OCI-LY3 (cell line): ENCODE results near the gene NCKAP5.

Experiments
- H2AFZ ChIP-seq: fragments of 200-600, 300-600 bp; shearing (Covaris generic); 2 replicates; pipeline ENCODE4 v1.6.0; 2014; ENCODE audit warnings: antibody characterized with exemption, low read depth, low read length
- H3K27ac ChIP-seq: fragments of 200-600, 300-600 bp; sonication (generic); 2 replicates; pipeline ENCODE4 v1.5.1; 2014; ENCODE audit warnings: mild to moderate bottlenecking, low read length, moderate library complexity, mixed read lengths
- H3K27me3 ChIP-seq: fragments of 200-600, 300-600 bp; sonication (generic); 2 replicates; pipeline ENCODE4 v1.6.1; 2014; ENCODE audit warnings: low read depth, low read length, mixed read lengths
- H3K36me3 ChIP-seq: fragments of 200-600, 300-600 bp; sonication (generic); replicated peaks from 2 replicates; pipeline ENCODE3; 2014; ENCODE audit warnings: low read depth, low read length, mixed read lengths
- H3K4me1 ChIP-seq: fragments of 300-600, 200-600 bp; sonication (generic); 2 replicates; pipeline ENCODE4 v1.6.1; 2014; ENCODE audit warnings: low read length, mixed read lengths
- H3K4me2 ChIP-seq: fragments of 200-600, 300-600 bp; sonication (generic); 2 replicates; pipeline ENCODE4 v1.6.1; 2014; ENCODE audit warnings: low read length, mixed read lengths
- H3K4me3 ChIP-seq: fragments of 300-600, 200-600 bp; sonication (generic); 2 replicates; pipeline ENCODE4 v1.5.1; 2014; ENCODE audit warnings: antibody characterized with exemption, mild to moderate bottlenecking, low read length, moderate library complexity
- H3K79me2 ChIP-seq: fragments of 300-600, 200-600 bp; shearing (Covaris generic); 2 replicates; pipeline ENCODE4 v1.6.1; 2014; ENCODE audit warnings: mild to moderate bottlenecking, low read length, mixed read lengths
- H3K9ac ChIP-seq: fragments of 300-600, 200-600 bp; shearing (Covaris generic); 2 replicates; pipeline ENCODE4 v1.6.0; 2014; ENCODE audit warnings: mild to moderate bottlenecking, low read length, moderate library complexity
- H3K9me3 ChIP-seq: fragments of 200-600, 300-600 bp; shearing (Covaris generic); 2 replicates; pipeline ENCODE4 v1.6.1; 2014; ENCODE audit warnings: low read length, mixed read lengths; ENCODE audit not compliant: insufficient read depth
- H4K20me1 ChIP-seq: fragments of 200-600, 300-600 bp; sonication (generic); 2 replicates; pipeline ENCODE4 v1.6.1; 2016; ENCODE audit warnings: low read length, mixed read lengths; ENCODE audit not compliant: insufficient read depth
- EZH2phosphoT487 ChIP-seq: fragments of 200-600 bp; shearing (Covaris generic); IDR thresholded peaks from 2 replicates; pipeline ENCODE4 v1.6.1; 2018; ENCODE audit warnings: antibody characterized with exemption, mixed run types, low read depth
- TF ChIP-seq, protein P1 (sequence below): fragments of 200-600, 300-600 bp; sonication (generic); IDR thresholded peaks from 2 replicates; pipeline ENCODE4 v1.5.1; 2014; ENCODE audit warnings: antibody characterized with exemption, low read length, low read depth

The NCKAP5 gene

GRCh38 chr2:133602538-133602937 lies 34.3 kb upstream of the NCKAP5 start:
- H3K79me2 ChIP-seq = no peaks in the 10 kb centered on the region
- TF ChIP-seq, protein P1, sequence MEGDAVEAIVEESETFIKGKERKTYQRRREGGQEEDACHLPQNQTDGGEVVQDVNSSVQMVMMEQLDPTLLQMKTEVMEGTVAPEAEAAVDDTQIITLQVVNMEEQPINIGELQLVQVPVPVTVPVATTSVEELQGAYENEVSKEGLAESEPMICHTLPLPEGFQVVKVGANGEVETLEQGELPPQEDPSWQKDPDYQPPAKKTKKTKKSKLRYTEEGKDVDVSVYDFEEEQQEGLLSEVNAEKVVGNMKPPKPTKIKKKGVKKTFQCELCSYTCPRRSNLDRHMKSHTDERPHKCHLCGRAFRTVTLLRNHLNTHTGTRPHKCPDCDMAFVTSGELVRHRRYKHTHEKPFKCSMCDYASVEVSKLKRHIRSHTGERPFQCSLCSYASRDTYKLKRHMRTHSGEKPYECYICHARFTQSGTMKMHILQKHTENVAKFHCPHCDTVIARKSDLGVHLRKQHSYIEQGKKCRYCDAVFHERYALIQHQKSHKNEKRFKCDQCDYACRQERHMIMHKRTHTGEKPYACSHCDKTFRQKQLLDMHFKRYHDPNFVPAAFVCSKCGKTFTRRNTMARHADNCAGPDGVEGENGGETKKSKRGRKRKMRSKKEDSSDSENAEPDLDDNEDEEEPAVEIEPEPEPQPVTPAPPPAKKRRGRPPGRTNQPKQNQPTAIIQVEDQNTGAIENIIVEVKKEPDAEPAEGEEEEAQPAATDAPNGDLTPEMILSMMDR = no peak
- no peak for TF ChIP-seq EZH2phosphoT487
- no peak overlapping the region for H3K4me3 ChIP-seq
- H3K9ac ChIP-seq = no peak overlapping the region
- no peak overlapping the region for H2AFZ ChIP-seq
- no peaks in the 10 kb centered on the region for H4K20me1 ChIP-seq
- H3K4me2 ChIP-seq = no peak overlapping the region
- H3K9me3 ChIP-seq = no peaks in the 10 kb centered on the region
- H3K27me3 ChIP-seq = no peaks in the 10 kb centered on the region
- no peaks in the 10 kb centered on the region for H3K4me1 ChIP-seq
- no peak overlapping the region for H3K27ac ChIP-seq
- H3K36me3 ChIP-seq = no peaks in the 10 kb centered on the region

DNA sequence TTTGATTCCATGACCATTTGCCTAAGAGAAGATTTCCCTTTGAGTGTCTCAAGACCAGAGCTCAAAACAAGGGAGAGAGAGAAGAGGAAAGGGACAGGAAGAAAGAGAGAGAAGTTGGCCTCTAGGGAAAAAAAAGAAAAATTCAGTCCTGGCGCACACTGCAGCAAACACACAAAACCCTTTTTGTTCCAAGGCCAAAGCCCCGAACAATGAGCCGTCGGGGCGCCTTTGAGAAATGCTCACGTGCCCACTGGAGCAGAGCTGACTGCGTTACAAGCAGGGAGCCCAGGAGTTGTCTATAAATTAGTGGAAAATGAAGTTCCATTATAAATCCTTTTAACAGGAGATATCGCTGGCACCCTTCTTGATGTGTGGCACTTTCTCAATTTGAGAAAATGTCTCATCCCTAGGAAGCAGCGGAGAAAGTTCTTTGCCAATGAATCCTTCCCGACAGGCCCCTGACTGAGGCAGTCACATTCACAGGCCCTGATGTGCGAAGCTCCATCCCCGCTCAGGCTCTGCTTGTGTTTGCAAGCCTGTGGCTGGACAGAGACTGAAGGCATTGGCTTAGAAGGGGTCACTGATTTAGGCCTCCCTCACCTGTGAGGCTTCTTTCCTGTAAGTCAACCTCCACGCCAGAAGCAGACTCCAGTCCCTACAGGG lies 32.1 kb upstream of the NCKAP5 start:
- Histone ChIP-seq H3K9ac (no peak overlapping the region), H3K4me1 (no peaks in the 10 kb centered on the region), H4K20me1 (no peaks in the 10 kb centered on the region), H3K4me2 (no peak overlapping the region), H3K9me3 (no peaks in the 10 kb centered on the region), H2AFZ (no peak overlapping the region), H3K4me3 (no peak overlapping the region), H3K79me2 (no peaks in the 10 kb centered on the region), H3K27me3 (no peaks in the 10 kb centered on the region), H3K36me3 (no peaks in the 10 kb centered on the region), H3K27ac (no peak overlapping the region)
- TF ChIP-seq EZH2phosphoT487 = no peak
- TF ChIP-seq, protein P1 = no peak

GRCh38 chr2:133599811-133600210 lies 31.5 kb upstream of the NCKAP5 start:
- Histone ChIP-seq H3K36me3 (no peaks in the 10 kb centered on the region), H3K79me2 (no peaks in the 10 kb centered on the region), H4K20me1 (no peaks in the 10 kb centered on the region), H2AFZ (no peak overlapping the region), H3K9ac (no peak overlapping the region), H3K4me3 (no peak overlapping the region), H3K27me3 (no peaks in the 10 kb centered on the region), H3K27ac (no peak overlapping the region), H3K9me3 (no peaks in the 10 kb centered on the region), H3K4me2 (no peak overlapping the region), H3K4me1 (no peaks in the 10 kb centered on the region)
- TF ChIP-seq EZH2phosphoT487 = no peak
- TF ChIP-seq, protein P1 = no peak

DNA sequence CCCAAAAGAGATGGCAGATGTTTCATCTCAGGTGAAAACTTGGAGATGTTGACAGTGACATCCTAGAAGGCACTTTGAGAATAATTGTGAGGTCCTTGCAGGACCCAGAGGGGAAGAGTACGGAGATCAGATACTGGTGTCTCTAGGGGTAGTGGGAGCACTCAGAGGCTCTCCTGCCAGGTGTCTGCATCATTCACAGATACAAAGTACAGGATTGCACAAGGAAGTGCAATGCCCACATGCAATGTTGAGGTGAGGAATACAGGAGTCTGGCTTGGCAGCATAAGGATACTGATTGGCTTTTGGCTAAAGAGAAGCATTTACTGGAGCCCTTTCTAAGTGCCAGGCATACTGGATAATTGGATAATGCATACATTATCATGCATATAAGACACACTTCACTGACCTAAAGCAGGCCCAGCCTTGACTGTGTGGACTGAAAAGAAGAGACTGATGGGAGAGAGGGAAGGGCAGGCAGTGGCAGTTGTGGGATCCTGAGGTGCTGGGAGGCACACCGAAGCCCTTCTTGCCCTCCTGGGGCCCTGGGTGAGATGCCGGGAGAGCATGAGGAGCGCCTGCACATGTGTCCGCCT lies 31.0 kb upstream of the NCKAP5 start:
- no peaks in the 10 kb centered on the region for H3K27me3 ChIP-seq
- H3K9ac ChIP-seq = no peak overlapping the region
- H3K27ac ChIP-seq = no peak overlapping the region
- H3K79me2 ChIP-seq = no peaks in the 10 kb centered on the region
- no peaks in the 10 kb centered on the region for H3K4me1 ChIP-seq
- no peak for TF ChIP-seq EZH2phosphoT487
- TF ChIP-seq, protein P1 = no peak
- H3K9me3 ChIP-seq = no peaks in the 10 kb centered on the region
- no peaks in the 10 kb centered on the region for H3K36me3 ChIP-seq
- no peak overlapping the region for H3K4me3 ChIP-seq
- H2AFZ ChIP-seq = no peak overlapping the region
- H4K20me1 ChIP-seq = no peaks in the 10 kb centered on the region
- no peak overlapping the region for H3K4me2 ChIP-seq
